Measurements from ENCODE around the gene EPAS1. TPM values are rescaled to one million over a fixed set of nuclear protein-coding genes. Genes with fewer than 3 reads are reported as not detected.

EPAS1 gene
- total RNA-seq, 1 donor from 2014 or later, result 0.15 TPM

DNA sequence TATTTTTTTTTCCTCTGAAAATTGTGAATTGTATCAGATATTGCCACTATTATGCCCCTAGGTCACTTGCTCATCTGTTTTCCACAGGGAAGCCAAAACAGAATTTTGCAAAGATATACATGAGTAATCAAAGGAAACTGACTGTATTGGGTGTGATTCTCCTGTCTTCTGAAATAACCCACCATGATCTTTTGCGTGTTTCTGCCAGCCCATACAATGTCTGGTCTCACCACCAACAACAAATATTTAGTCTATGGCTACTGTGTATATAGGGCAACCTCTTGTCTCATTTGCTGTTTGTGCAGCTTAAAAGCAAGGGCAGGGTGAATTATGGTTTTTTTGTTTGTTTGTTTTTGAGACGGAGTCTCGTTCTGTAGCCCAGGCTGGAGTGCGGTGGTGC, 26.5 kb downstream of the EPAS1 start:
- H3K27ac ChIP-seq, result no peak overlapping the region
- no peaks in the 10 kb centered on the region for H3K4me1 ChIP-seq
- Mint-ChIP-seq H3K9me3 (no peaks in the 10 kb centered on the region), H3K27ac (no peak overlapping the region), H3K4me3 (no peak overlapping the region), H3K4me1 (peaks cover 9% of the 10 kb centered on the region), H3K27me3 (ENCODE audit: insufficient read depth, low read depth) (peaks cover 2% of the 10 kb centered on the region), H3K36me3 (no peaks in the 10 kb centered on the region)
- H3K4me3 ChIP-seq, result no peak overlapping the region
- no peak overlapping the region for H2AFZ ChIP-seq (replicated peaks)
- no peaks in the 10 kb centered on the region for H4K20me1 ChIP-seq (ENCODE audit: low read depth)
- no peak overlapping the region for H3K9ac ChIP-seq
- DNase-seq (ENCODE audit: low spot score), result no peak
- H3K27me3 ChIP-seq, result no peaks in the 10 kb centered on the region
- no peaks in the 10 kb centered on the region for H3K36me3 ChIP-seq
- no peak for TF ChIP-seq CTCF (IDR thresholded peaks at IDR 0.05)
- TF ChIP-seq EZH2phosphoT487 (IDR thresholded peaks at IDR 0.05), result no peak
- no peak for TF ChIP-seq EZH2 (IDR thresholded peaks at IDR 0.05)
- no peaks in the 10 kb centered on the region for H3K9me3 ChIP-seq (ENCODE audit: low read depth)
- H3K4me2 ChIP-seq, result no peak overlapping the region
- H3K79me2 ChIP-seq (ENCODE audit: low read depth), result no peaks in the 10 kb centered on the region
- no peaks in the 10 kb centered on the region for H3F3A ChIP-seq (ENCODE audit: low read depth)

DNA sequence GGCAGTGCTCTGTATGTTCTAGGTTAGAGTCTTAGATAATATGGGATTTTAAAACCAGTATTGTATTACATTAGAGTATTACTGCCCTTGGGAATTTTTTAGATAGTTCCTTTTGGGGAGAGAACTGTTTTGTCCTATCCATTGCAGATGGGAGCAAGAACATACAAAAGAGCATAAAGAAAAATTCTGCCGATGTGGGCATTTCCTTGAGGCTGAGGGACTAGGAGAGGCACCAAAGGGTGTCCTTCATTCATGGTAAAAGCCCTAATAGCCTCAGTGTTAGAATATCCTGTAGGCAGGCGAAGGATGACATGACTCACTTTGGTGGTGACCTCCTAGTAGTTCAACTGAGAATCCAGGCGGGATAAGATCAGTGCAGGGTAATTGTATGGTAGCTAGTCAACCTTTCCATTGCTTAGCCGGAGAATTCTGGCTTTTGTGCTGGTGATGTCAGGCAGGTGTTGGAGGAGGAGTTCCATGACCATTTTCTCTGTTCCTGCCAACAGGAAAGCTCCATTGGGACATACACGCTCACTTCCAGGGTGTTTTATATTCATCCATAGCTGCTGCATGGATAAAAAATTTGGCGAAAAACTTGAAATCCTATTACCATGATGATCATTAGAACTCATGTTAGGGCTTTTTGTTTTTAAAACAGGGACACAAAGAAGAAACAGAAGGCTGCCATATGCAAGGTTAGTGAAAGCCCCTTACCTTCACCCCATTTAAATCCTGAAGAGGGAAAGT, 28.1 kb downstream of the EPAS1 start:
- H3K4me1 ChIP-seq, result no peaks in the 10 kb centered on the region
- no peak for DNase-seq (ENCODE audit: low spot score)
- no peaks in the 10 kb centered on the region for H3K36me3 Mint-ChIP-seq
- peaks cover 2% of the 10 kb centered on the region for H3K27me3 Mint-ChIP-seq (ENCODE audit: insufficient read depth, low read depth)
- H3K9me3 Mint-ChIP-seq, result no peaks in the 10 kb centered on the region
- no peaks in the 10 kb centered on the region for H4K20me1 ChIP-seq (ENCODE audit: low read depth)
- H3F3A ChIP-seq (ENCODE audit: low read depth), result no peaks in the 10 kb centered on the region
- no peak overlapping the region for H3K4me3 Mint-ChIP-seq
- peaks cover 9% of the 10 kb centered on the region for H3K4me1 Mint-ChIP-seq
- no peak overlapping the region for H3K27ac ChIP-seq
- no peak overlapping the region for H3K4me3 ChIP-seq
- TF ChIP-seq EZH2 (IDR thresholded peaks at IDR 0.05), result no peak
- TF ChIP-seq CTCF (IDR thresholded peaks at IDR 0.05), result no peak
- no peak for TF ChIP-seq EZH2phosphoT487 (IDR thresholded peaks at IDR 0.05)
- no peak overlapping the region for H2AFZ ChIP-seq (replicated peaks)
- no peaks in the 10 kb centered on the region for H3K9me3 ChIP-seq (ENCODE audit: low read depth)
- no peaks in the 10 kb centered on the region for H3K27me3 ChIP-seq
- H3K9ac ChIP-seq, result no peak overlapping the region
- H3K27ac Mint-ChIP-seq, result no peak overlapping the region
- no peaks in the 10 kb centered on the region for H3K79me2 ChIP-seq (ENCODE audit: low read depth)
- no peaks in the 10 kb centered on the region for H3K36me3 ChIP-seq
- H3K4me2 ChIP-seq, result no peak overlapping the region

DNA sequence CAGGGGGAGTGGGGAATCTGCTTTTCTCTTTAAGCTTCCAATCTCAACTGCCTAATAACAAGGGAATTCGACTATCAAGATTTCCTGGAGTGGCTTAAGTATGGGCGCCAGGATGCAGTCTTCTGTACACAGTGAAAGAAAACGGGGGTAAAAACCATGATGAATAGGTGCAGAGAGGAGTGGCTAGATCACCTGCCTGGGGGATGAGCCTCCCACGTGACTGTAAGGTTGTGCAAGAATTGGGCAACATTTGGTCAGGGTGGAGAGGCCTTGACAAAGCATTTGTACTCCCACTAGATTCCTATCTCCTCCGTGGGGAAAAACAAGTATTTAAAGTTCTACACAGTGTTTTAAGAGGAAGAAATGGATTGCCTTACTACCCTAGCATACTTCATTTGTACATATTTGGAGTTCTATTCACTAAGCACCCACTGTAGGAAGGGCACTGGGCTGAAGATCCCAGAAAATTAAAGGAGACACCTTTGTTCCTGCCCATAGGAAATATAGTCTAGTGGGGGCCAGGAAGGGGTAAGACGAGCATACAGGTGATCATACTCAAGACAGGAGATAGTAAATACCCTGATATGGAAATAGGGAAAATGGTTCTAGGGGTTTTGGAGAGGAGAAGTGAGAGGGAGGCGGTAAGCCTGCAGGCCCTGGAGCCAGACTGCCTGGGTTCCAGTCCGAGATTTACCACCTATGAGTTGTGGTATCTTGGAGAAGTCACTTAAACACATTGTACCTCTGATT, 29.2 kb downstream of the EPAS1 start:
- H3K9me3 Mint-ChIP-seq, result no peaks in the 10 kb centered on the region
- H3K27ac ChIP-seq, result no peak overlapping the region
- H3K36me3 Mint-ChIP-seq, result no peaks in the 10 kb centered on the region
- H3K4me2 ChIP-seq, result no peak overlapping the region
- H3K79me2 ChIP-seq (ENCODE audit: low read depth), result no peaks in the 10 kb centered on the region
- H3K27ac Mint-ChIP-seq, result peak overlapping the region; percentile 58
- no peak for TF ChIP-seq EZH2phosphoT487 (IDR thresholded peaks at IDR 0.05)
- no peak for TF ChIP-seq CTCF (IDR thresholded peaks at IDR 0.05)
- no peak for TF ChIP-seq EZH2 (IDR thresholded peaks at IDR 0.05)
- no peaks in the 10 kb centered on the region for H3K9me3 ChIP-seq (ENCODE audit: low read depth)
- H4K20me1 ChIP-seq (ENCODE audit: low read depth), result no peaks in the 10 kb centered on the region
- H3K4me3 Mint-ChIP-seq, result no peak overlapping the region
- H3K27me3 ChIP-seq, result no peaks in the 10 kb centered on the region
- peaks cover 10% of the 10 kb centered on the region for H3K4me1 Mint-ChIP-seq
- H3K36me3 ChIP-seq, result no peaks in the 10 kb centered on the region
- no peaks in the 10 kb centered on the region for H3K4me1 ChIP-seq
- no peaks in the 10 kb centered on the region for H3F3A ChIP-seq (ENCODE audit: low read depth)
- H3K9ac ChIP-seq, result no peak overlapping the region
- H3K27me3 Mint-ChIP-seq (ENCODE audit: insufficient read depth, low read depth), result peaks cover 2% of the 10 kb centered on the region
- H2AFZ ChIP-seq (replicated peaks), result no peak overlapping the region
- no peak overlapping the region for H3K4me3 ChIP-seq
- DNase-seq (ENCODE audit: low spot score), result no peak
